Sigmoid colon (tissue), 7 donors: ENCODE measurements around the gene ACACA. TPM values are rescaled to one million over a fixed set of nuclear protein-coding genes. Genes with fewer than 3 reads are reported as not detected.

Experiments
- DNase-seq: peaks from one replicate; pipeline ENCODE4 v3.0.0-alpha.2; 2019
- H3K27ac ChIP-seq, 4 donors: fragments of 200-600 bp; sonication (generic); one replicate each; pipeline ENCODE4 v1.5.1; 2016 to 2019; ENCODE audit warnings: mild to moderate bottlenecking in 1 of 4
- H3K27me3 ChIP-seq, 3 donors: fragments of 200-600 bp; sonication (generic); one replicate each; pipeline ENCODE4 v1.5.1; 2019; ENCODE audit warnings: mild to moderate bottlenecking in 1 of 3
- H3K36me3 ChIP-seq, 4 donors: fragments of 200-600 bp; sonication (generic); one replicate each; pipeline ENCODE4 v1.5.1; 2016 to 2019
- H3K4me1 ChIP-seq, 4 donors: fragments of 200-600 bp; sonication (generic); one replicate each; pipeline ENCODE4 v1.5.1; 2017 to 2019
- H3K4me3 ChIP-seq, 4 donors: fragments of 200-600 bp; sonication (generic); one replicate each; pipeline ENCODE4 v1.5.1; 2017 to 2019; ENCODE audit warnings: mild to moderate bottlenecking in 2 of 4, moderate library complexity in 1 of 4
- H3K9me3 ChIP-seq, 4 donors: fragments of 200-600 bp in 3 of 4; sonication (generic) in 3 of 4; one replicate each; pipeline versions ENCODE4 v1.5.1 to v1.6.1; 2013 to 2019
- EP300 ChIP-seq, 4 donors: sonication (generic); formaldehyde crosslinking; IDR thresholded peaks; one replicate each; pipeline ENCODE4 v1.6.1; 2017; ENCODE audit warnings: antibody characterized with exemption in 4 of 4
- POLR2A ChIP-seq, 2 donors: fragments of 450-650 bp; IDR thresholded peaks; one replicate each; pipeline ENCODE4 v1.6.1; 2016; ENCODE audit warnings: antibody characterized with exemption in 2 of 2, mild to moderate bottlenecking in 2 of 2, moderate library complexity in 2 of 2
- POLR2AphosphoS5 ChIP-seq, 4 donors: sonication (generic); formaldehyde crosslinking; IDR thresholded peaks; one replicate each; pipeline ENCODE4 v1.6.1; 2017; ENCODE audit warnings: antibody characterized with exemption in 4 of 4
- WGBS, 2 donors: extraction: QIAGEN DNeasy Blood & Tissue Kit; methylation state at CpG; one replicate each; pipeline ENCODE4 v1.1.7; 2013; 5-methylcytosine and 5-hydroxymethylcytosine counted together
- intact Hi-C: fragments of 100-400 bp; cut with DNase I; formaldehyde crosslinking; loops from one replicate; pipeline ENCODE4 v1.15.1; 2023
- polyA plus RNA-seq, 3 donors: library from polyadenylated mRNA; stranded (reverse); fragments of 200-250 nt; gene quantifications; one replicate each; pipeline ENCODE4 v1.2.3, GENCODE V29; 2013
- total RNA-seq, 4 donors: library from RNA; depleted of rRNA; stranded (reverse); fragments of >200 nt; gene quantifications; one replicate each; pipeline ENCODE4 v1.1.0, GENCODE V29; 2016
- TF ChIP-seq, protein P1 (sequence below), 4 experiments: fragments of 450-650 bp in 3 of 4; fragments of 200-600 bp in 1 of 4; IDR thresholded peaks; one replicate each; pipeline ENCODE4 v1.5.1; 2016 to 2019; ENCODE audit warnings: antibody characterized with exemption in 4 of 4, mild to moderate bottlenecking in 3 of 4, moderate library complexity in 2 of 4
- donor health status: healthy with polysubstance abuse.
- donor health status: Bipolar disorder and iron deficiency.
- donor health status: healthy.

ACACA gene
- total and polyA plus RNA-seq, 7 donors: 10.8 to 38.9 (median 27.6) TPM

DNA sequence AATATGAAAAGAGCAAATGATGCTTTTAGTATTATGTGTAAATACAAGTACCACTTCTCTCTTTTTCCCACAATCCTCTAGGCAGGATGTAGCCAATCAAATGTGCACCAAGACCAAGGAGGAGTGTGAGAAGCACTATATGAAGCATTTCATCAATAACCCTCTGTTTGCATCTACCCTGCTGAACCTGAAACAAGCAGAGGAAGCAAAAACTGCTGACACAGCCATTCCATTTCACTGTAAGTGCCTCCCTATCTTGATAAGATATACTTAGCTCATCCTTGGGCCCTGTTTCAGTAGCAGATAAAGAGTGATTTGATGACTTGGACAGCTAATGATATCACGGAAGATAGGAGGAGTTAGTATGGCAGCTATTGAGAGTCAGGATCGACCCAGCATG is 33.8 kb upstream of the ACACA start:
- no peak for DNase-seq
- Histone ChIP-seq H3K36me3 (peaks cover 15 to 81% (median 37%) of the 10 kb centered on the region in 4 donors), H3K9me3 (no peaks in the 10 kb centered on the region), H3K27me3 (no peaks in the 10 kb centered on the region), H3K4me1 (no peaks in the 10 kb centered on the region), H3K27ac (no peak overlapping the region), H3K4me3 (no peak overlapping the region)
- intact Hi-C loops: no loop called here
- 98 to 99% methylated on average over 2 of the region's 2 CpGs for WGBS, 2 donors
- TF ChIP-seq, protein P1, sequence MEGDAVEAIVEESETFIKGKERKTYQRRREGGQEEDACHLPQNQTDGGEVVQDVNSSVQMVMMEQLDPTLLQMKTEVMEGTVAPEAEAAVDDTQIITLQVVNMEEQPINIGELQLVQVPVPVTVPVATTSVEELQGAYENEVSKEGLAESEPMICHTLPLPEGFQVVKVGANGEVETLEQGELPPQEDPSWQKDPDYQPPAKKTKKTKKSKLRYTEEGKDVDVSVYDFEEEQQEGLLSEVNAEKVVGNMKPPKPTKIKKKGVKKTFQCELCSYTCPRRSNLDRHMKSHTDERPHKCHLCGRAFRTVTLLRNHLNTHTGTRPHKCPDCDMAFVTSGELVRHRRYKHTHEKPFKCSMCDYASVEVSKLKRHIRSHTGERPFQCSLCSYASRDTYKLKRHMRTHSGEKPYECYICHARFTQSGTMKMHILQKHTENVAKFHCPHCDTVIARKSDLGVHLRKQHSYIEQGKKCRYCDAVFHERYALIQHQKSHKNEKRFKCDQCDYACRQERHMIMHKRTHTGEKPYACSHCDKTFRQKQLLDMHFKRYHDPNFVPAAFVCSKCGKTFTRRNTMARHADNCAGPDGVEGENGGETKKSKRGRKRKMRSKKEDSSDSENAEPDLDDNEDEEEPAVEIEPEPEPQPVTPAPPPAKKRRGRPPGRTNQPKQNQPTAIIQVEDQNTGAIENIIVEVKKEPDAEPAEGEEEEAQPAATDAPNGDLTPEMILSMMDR (IDR thresholded peaks at IDR 0.05): no peak
- TF ChIP-seq EP300 (IDR thresholded peaks at IDR 0.05) (no peak), POLR2A (IDR thresholded peaks at IDR 0.05) (no peak), POLR2AphosphoS5 (IDR thresholded peaks at IDR 0.05) (no peak)

DNA sequence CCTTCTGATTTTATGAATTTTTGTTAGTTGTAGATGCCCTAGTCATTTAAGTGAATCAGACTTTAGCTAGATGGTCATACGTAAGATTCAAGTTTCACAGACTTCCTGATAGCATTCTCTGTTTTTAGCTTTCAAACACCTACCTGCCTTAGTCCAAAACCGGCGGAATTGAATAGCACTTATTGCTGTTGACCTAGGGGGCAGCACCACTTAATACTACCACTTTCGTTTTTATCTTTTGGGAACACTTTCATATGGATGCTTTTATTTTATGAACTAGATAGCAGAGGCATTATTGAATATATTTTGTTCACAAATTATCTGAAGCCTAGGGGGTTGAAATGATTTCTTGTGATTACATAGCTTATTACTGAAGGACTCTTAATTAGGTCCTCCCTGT is 31.5 kb upstream of the ACACA start:
- Histone ChIP-seq H3K4me1 (no peaks in the 10 kb centered on the region), H3K36me3 (peaks cover 15 to 59% (median 30%) of the 10 kb centered on the region in 4 donors), H3K27ac (no peak overlapping the region), H3K9me3 (no peaks in the 10 kb centered on the region), H3K27me3 (no peaks in the 10 kb centered on the region), H3K4me3 (no peak overlapping the region)
- DNase-seq: no peak
- 85 to 89% methylated on average over 4 of the region's 4 CpGs for WGBS, 2 donors
- intact Hi-C loops: no loop called here
- TF ChIP-seq, protein P1 (IDR thresholded peaks at IDR 0.05): no peak
- no peak for TF ChIP-seq POLR2A (IDR thresholded peaks at IDR 0.05)
- TF ChIP-seq EP300 (IDR thresholded peaks at IDR 0.05): no peak
- no peak for TF ChIP-seq POLR2AphosphoS5 (IDR thresholded peaks at IDR 0.05)

DNA sequence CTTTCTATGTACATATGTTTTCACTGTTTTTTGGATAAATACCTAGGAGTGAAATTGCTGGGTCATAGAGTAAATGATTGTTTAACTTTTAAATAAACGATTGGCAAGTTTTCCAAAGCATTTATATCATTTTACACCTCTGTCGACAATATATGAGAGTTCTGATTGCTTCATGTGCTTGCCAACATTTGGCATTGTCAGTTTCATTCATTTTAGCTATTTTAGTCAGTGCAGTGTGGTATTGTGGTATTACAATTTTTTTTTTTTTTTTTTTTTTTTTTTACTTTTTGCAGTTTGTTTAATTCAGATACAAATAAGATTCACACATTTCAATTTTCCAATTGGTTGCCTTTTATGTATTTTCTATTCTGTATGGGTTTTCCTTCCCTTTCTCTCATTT is 26.0 kb upstream of the ACACA start:
- Histone ChIP-seq H3K27me3 (no peaks in the 10 kb centered on the region), H3K27ac (no peak overlapping the region), H3K4me3 (no peak overlapping the region), H3K4me1 (no peaks in the 10 kb centered on the region), H3K36me3 (peaks cover 0 to 49% (median 3%) of the 10 kb centered on the region in 4 donors), H3K9me3 (no peaks in the 10 kb centered on the region)
- intact Hi-C loops: no loop called here
- 64 to 92% methylated on average over 2 of the region's 2 CpGs for WGBS, 2 donors
- TF ChIP-seq POLR2A (IDR thresholded peaks at IDR 0.05) (no peak), EP300 (IDR thresholded peaks at IDR 0.05) (no peak), POLR2AphosphoS5 (IDR thresholded peaks at IDR 0.05) (no peak)
- TF ChIP-seq, protein P1 (IDR thresholded peaks at IDR 0.05): no peak
- DNase-seq: no peak

DNA sequence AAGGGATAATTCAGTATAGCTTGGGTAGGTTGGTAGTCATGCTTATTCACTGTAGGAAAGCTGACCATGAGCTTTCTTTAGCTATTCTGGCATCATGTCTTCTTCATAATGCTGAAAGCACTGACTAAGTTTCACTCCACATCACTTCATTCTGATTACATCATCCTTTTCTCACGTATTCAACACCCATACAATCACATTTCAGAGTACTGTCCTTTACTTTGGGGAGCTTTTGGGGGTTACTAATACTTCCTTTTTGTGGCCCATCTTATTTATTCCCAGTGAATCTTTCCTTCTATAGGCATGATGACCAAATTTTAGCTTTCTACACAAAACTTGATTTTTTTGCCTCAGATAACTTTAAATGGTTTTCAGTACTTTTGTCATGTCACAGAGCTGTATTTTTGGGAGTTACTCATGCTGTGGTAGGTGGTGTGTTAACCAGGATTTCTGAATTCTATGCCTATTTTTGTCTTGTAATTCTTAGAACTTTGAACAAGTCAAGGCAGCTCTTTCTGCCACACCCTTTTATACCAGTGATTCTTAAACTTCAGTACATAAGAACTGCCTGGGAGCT is 23.5 kb upstream of the ACACA start:
- Histone ChIP-seq H3K9me3 (no peaks in the 10 kb centered on the region), H3K27me3 (no peaks in the 10 kb centered on the region), H3K4me3 (no peak overlapping the region), H3K27ac (no peak overlapping the region), H3K4me1 (no peaks in the 10 kb centered on the region), H3K36me3 (peaks cover 0 to 65% (median 11%) of the 10 kb centered on the region in 4 donors)
- intact Hi-C loops: no loop called here
- TF ChIP-seq EP300 (IDR thresholded peaks at IDR 0.05): no peak
- no peak for TF ChIP-seq POLR2AphosphoS5 (IDR thresholded peaks at IDR 0.05)
- no peak for TF ChIP-seq POLR2A (IDR thresholded peaks at IDR 0.05)
- TF ChIP-seq, protein P1 (IDR thresholded peaks at IDR 0.05): no peak
- DNase-seq: no peak
- WGBS, 2 donors: 67 to 68% methylated on average over 1 of the region's 1 CpG

DNA sequence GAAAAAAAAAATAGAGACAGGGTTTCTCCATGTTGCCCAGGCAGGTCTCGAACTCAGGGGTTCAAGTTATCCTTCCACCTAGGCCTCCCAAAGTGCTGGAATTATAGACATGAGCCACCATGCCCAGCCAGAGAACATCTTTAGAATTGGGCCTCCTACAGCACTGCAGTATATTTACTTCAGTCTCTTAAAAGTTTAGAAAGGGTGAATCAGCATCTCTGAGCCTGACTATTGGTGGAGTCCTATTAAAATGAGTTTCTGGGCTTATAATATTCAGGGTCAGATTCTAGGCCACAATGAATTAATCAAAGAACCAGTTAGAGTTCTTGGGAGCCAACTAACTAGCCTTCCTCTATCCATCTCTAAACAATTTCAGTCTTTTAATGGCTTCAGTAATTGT is 22.8 kb upstream of the ACACA start:
- Histone ChIP-seq H3K4me3 (no peak overlapping the region), H3K36me3 (peaks cover 0 to 72% (median 14%) of the 10 kb centered on the region in 4 donors), H3K4me1 (no peaks in the 10 kb centered on the region), H3K27ac (no peak overlapping the region), H3K27me3 (no peaks in the 10 kb centered on the region), H3K9me3 (no peaks in the 10 kb centered on the region)
- WGBS, 2 donors: 97 to 100% methylated on average over 1 of the region's 1 CpG
- intact Hi-C loops: no loop called here
- no peak for DNase-seq
- TF ChIP-seq POLR2A (IDR thresholded peaks at IDR 0.05) (no peak), POLR2AphosphoS5 (IDR thresholded peaks at IDR 0.05) (no peak), EP300 (IDR thresholded peaks at IDR 0.05) (no peak)
- TF ChIP-seq, protein P1 (IDR thresholded peaks at IDR 0.05): no peak
